Stimulated activated CD8-positive, alpha-beta memory T cell treated with anti-CD3 and anti-CD28 coated beads, Interleukin-12 subunit alpha, Interleukin-12 subunit beta, amount 100 ng/mL, for 24 hours (primary cell): ENCODE data around the gene PWP2.
"Not testable (repeated sequence)": the region's sequence is repeated elsewhere in the genome, so short reads cannot be mapped to it uniquely, and the experiment has no call there.

Source experiments
- DNase-seq: peaks from one replicate; pipeline ENCODE4 v3.0.0-alpha.2; 2020; ENCODE audit errors: extremely low read depth

Gene PWP2

DNA sequence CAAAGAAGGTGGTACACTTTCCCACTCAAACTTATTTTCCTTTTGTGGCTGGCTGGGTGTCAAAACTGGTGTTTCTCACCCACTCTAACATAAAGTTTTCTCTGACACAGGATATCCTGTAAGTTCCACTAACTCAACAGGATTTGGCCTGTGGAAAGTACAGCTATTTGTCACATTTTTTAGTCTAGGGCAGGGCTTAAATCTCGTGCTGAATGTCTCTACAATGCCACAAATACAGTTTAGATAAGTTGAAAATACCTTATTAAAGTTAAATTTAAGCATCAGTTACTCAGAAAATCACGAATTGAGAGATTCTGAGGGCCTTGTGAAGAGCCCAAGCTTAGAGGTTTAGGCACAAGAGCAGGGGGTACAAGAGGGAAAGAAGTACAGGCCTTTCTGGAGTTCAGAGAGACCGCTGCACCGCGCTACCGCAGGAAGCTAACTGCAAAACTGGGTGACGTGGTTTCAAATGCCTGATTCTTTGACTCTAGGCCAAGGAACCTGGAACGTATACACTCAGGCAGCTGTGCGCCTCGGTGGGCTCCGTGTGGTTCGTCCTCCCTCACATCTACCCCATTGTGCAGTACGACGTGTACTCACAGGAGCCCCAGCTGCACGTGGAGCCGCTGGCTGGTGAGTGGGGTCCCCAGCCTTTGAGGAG is 23.4 kb upstream of the PWP2 start:
- DNase-seq: no peak

DNA sequence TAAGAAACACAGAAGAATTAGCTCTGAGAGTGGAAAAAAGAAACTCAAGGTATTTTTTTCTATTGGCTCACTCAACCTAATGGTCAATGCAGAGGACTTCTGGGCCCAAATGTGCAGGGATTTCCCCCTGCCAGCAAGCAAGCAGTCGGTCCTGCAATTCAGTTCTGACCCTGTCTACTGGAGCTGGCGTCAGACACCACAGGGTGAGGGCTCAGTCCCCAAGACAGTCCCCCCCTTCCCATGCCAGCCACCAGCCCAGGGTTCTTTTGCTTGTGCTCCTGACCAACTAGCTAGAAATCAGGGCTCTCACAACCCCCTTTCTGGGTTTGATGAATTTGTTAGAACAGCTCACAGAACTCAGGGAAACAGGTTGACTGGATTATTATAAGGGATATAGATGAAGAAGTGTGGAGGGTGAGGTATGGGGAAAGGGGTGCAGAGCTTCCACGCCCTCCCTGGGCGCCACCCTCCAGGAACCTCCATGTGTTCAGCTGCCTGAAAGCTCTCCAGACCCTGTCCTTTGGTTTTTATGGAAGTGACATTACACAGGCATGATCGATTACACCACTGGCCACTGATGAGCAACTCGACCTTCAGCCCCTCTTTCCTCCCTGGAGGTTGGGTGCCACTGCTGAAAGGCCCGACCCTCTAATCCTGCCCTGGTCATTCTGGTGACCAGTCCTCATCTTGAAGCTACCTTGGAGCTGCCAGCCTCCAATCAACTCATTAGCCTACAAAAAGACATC is 22.5 kb upstream of the PWP2 start:
- DNase-seq: no peak

DNA sequence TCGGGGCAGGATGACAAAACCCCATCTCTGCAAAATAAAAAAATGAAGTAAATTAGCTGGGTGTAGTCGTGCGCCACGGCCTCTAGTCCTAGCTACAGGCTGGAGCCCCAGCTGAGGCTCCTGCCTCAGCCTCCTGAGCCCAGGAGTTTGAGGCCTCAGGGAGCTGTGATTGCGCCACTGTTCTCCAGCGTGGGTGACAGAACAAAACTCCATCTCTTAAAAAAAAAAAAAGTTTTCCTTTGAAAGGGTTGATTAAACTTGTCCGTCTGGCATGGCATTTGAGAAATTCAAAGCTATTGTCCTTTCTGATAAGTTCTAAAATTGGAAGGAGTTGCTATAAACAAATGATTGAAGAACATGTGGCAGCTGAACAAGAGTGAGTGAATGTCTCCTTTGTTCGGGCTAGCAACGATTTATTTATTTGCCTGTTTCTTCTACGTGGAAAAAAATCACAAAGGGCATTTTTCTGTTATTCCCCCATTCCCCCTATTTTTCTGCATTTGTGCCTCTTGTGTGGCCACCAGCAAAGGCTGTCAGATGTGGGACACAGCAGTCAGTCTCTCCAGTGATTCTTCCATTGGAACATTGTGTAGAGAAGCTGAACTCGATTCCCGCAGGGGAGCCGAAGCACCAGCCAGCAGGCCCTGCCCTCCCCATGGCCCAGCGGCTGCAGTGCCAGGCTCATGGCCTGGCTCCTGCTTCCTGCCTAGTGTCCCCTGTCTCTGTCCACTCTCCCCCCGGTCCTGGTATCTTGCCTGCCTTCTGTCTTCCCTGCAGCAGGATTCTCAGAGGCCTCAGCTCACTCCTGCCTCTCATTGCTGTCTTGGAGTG is 21.5 kb upstream of the PWP2 start:
- no peak for DNase-seq

DNA sequence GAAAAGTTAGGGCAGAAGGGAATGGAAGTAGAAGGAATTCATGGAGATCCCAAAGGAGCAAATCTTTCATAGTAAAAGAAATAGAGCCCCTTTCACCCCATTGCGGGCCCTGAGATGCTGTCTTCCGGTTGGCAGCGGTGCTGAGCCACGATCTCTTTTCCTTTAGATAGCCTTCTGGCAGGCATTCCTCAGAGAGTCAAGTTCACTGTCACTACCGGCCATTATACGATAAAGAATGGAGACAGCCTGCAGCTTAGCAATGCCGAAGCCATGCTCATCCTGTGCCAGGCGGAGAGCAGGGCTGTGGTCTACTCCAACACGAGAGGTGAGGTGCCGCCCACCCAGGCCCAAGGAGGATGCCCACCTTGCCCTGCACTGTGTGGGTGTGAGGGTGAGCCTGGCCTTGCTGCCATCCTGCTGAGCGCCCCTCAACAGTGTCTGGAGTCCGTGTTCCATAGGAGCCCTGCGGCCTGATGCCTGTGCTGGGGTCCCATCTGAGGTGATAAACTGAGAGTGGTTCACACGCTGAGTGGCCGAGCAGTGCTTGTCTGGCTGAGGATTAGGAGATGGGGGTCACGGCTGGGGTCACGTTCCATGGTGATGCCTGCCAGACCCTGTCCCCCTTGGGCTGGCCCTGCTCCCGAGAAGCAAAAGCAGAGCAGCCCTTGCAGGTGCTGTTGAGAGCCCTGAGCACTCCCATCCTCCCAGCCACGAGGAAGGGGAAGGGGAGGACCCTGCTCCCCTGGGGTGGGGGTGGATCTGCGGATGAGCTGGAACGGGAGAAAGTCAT is 20.4 kb upstream of the PWP2 start:
- no peak for DNase-seq

DNA sequence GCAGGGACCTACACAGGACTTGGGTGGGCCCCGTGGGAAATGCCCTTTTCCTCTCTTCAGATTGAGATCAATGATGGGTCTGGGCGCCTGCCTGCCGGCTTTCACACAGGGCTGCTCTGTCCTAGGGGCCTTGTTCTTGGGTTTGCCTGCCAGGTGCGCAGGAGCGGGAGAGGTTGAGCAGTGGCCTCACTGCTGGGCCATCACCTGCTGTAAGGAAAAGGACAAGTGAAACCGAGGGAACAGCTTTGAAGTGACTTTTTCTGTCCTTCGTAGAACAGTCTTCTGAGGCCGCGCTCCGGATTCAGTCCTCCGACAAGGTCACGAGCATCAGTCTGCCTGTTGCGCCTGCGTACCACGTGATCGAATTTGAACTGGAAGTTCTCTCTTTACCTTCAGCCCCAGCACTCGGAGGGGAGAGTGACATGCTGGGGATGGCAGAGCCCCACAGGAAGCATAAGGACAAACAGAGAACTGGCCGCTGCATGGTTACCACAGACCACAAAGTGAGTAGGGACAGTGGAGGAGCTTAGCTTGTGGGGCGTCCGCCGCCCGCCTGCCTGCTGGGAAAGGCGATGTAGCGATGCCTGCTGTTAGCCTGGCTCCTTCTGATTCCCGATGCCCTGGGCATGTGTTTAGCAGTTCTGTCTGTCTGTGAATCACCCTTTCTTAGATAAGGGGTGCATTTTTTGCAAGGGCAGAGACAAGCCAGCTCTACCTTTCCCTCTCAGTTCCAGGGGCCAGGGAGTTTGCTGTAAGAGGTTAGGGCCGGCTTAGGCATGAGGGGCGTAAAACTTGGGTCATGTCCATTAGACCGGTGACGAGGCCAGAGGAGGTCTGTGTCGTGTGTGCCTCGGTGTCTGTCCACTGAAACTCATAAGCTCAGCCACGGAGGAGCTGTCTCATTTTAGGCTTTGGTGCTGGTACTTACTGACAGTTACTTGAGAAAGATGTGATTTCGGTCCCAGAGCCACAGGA is 19.5 kb upstream of the PWP2 start:
- no peak for DNase-seq

DNA sequence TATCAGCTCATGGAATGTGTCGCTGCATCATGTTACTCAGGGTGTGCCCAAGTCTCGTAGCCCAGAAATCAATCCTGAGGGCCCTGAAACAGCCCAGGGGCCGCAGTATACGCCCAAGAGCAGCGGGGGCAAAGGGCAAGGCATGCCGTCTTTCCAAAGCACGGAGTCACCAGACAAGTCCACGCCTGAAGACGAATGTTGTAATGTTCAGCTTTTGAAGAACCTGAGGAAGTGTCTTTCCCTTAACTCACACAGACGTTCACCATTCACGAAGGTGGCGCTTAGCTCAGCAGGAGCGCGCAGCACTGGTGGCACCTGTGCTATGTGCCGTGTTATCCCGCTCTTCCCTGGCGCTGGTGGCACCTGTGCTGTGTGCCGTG is 18.8 kb upstream of the PWP2 start:
- DNase-seq: no peak

DNA sequence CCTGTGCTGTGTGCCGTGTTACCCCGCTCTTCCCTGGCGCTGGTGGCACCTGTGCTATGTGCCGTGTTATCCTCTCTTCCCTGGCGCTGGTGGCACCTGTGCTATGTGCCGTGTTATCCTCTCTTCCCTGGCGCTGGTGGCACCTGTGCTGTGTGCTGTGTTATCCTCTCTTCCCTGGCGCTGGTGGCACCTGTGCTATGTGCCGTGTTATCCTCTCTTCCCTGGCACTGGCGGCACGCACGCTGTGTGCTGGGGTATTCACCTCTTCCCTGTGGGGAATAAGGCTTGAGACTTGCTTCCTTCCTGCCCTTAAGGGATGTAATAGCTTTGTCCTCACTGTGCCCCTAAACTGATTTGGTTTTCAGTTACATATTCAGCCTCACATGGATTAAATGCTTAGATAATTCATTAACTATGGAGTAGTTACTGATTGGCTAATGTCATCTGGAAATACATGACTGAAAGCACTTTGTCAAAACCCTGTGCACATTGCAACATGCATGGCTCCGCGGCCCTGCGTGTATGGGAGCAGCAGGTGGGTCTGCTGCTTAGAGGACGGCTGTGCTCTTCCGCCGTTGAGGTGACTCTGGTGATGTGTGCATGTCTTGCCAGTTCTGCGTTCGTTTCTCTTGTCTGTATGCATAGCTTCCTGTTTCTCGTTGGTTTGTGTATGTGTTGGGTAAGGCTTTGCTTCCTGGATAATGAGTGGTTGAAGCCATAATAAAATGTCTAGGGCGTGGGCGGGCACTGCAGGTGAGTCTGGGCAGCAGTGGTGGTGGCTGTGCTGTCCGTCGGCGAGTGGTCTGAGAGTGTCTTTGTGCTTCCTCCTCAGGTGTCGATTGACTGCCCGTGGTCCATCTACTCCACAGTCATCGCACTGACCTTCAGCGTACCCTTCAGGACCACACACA is 17.9 kb upstream of the PWP2 start:
- DNase-seq: no peak

DNA sequence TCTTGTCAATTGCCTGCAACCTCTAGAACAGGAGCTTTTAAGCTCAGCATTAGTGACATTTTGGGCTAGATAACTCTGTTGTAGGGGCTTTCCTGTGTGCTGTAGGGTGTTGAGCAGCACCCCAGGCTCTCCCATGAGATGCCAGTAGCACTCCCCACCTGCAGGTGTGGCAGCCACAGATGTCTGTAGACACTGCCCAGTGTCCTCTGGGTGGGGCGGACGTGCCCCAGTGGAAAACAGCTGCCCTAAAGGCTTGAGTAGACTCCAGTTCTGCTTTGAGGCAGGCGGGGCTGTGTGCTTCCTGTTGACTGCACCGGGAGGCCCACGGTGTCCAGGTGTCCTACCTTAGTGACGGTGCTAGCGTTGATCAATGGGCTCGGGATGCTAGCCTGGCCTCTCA is 16.9 kb upstream of the PWP2 start:
- DNase-seq: no peak

DNA sequence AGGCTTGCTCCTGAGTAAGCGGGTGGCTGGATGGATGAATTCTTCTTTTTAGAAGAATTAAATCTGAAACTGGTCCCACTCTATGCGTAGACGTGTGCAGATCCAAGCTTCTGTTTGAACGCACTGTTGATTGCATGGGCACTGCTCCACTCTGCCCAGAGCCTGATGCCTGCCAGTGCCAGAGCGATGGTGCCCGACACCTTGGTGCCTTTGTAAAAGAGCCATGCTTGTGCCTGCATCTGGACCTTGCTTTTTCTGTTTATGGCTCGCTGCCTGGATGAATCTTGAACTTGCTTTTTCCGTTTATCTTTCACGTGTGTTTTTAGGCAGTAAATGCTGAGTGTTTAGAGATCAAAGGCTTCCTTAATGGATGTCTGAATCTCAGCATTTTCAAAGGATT is 15.0 kb upstream of the PWP2 start:
- DNase-seq: no peak

DNA sequence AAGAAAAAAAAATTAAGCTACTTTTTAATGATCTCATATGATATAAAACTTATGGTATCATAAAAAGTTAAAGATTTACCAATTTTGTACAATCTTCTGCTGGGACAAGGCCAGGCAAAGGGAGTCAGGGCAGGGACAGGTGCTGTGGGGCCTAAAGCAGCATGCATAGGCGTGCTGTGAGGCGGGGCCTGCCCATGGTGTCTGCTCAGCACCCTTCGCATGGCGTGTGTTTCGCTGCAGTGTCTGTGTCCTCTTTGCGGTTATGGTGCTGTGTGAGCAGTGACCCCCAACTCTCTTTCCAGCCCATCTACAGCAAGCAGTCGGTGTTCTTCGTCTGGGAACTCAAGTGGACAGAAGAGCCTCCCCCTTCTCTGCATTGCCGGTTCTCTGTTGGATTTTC is 13.4 kb upstream of the PWP2 start:
- DNase-seq: no peak

DNA sequence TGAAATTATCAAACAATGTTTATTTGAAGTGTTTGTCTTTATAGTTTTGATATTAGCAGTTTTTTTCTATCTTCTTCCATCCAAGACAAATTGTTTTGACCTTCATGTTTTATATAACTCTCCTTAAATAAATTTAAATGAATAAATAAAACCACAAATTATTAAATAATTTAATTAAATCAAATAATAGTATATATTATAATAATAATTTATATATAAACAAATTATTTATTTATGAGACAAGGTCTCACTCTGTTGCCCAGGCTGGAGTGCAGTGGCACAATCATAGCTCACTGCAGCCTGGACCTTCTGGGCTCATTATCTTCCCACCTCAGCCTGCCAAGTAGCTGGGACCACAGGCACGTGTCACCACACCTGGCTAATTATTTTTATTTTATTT is 12.4 kb upstream of the PWP2 start:
- no peak for DNase-seq

DNA sequence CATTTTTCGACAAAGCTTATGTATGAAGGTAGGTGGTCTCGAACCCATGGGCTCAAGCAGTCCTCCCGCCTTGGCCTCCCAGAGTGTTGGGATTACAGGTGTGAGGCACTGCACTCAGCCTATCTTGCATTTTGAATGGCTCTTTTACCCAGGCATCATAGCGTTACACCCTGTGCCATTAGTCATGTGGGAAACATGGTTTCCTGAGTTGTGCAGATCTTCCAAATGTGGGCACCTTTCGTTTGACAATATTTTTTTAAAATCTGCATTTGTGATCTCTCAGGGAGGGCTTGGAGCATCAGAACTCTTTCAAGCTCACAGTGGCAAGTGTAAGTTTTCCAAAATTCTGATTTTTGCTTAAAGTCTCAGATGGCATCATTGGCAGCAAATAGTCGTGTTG is 8.7 kb upstream of the PWP2 start:
- not testable (repeated sequence) for DNase-seq

DNA sequence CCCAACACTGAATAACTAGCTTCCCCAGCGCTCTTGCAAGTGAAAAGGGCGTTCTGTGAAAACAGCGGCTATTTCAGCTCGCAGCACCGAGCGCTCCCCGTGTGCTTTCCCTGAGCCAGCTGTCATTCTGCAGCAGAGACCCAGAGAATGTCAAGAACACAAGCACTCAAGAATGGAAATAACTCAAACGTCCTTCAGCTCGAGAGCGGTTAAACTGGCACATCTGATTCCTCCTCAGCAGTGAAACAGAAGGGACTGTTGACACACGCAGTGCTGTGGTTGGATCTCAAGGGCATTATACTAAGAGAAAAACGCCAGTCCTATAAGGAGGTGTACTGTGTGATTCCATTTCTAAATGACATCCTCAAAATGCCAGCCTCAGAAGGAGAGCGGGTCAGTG is 8.2 kb upstream of the PWP2 start:
- DNase-seq: not testable (repeated sequence)

DNA sequence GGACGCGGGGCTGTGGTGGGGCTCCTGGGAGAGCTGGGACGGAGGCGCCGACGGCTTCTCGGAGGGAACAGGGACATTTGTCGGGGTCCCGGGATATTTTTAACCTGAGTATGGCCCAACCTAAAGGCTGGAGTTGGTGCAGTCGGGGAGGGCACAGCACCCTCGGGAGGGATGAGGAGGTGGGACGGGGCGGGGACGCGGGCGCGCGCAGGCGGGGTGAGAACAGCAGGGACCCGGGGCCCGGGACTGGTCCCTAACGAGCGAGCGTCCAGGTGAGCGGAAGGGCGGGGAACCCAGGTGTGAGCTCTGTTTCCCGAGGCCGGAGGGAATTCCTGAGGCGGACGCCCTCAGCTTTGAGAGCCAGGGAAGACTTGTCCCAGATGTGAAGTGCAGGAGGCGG is 390 bp downstream of the PWP2 start:
- DNase-seq: not testable (repeated sequence)

DNA sequence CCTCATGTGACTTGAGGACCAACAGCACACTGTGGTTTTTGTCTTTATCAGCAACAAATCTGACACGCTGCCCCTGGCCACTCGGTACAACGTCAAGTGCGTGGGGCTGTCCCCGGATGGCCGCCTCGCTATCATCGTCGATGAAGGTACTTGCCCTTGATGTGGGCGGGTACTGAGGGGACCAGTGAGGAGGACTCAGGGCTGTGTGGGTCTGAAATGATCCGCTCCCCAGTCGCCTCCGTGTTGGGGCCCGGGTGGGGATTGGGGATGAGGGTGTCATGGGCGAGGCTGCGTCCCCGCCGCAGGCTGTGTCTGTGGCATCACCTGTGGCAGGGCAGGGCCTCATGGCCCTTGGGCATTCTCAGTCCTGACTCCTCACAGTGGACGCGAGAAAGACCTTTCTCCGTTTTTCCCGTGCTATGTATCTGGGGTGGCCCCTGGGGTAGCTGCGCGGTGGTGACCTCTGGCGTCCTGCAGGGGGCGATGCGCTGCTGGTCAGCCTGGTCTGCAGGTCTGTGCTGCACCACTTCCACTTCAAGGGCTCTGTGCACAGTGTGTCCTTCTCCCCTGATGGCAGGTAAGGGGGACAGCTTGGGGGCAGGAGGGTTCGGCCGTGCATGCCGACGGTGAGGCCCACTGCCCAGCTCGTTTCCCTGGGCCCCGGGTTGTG is 6.6 kb downstream of the PWP2 start:
- not testable (repeated sequence) for DNase-seq

DNA sequence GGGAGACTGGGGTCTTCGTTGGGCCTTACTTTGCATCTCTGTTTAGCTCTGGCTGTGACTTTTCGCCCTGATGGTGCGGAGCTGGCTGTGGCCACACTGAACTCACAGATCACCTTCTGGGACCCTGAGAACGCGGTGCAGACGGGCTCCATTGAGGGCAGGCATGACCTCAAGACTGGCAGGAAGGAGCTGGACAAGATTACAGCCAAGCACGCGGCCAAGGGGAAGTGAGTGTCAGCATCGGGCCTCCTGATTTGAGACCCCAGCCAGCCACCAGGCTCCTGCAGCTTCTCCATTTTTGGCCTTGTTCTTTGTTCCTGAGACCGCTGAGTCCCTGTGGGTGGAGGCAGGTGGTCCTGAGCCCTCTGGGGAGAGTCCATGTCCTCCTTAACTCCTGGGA is 14.9 kb downstream of the PWP2 start:
- not testable (repeated sequence) for DNase-seq

DNA sequence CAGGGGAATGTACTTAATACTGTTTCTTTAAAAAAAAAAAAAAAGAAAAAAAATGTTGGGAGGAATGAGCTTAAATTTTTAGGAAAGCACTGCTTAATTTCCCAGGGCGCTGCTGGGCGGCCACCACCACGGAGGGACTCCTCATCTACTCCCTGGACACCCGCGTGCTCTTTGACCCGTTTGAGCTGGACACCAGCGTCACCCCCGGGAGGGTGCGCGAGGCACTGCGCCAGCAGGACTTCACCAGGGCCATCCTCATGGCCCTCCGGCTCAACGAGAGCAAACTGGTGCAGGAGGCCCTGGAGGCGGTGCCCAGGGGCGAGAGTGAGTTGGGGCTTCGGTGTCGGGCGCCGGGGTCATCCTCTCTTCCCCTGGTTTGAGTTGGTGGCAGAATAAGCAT is 20.6 kb downstream of the PWP2 start:
- not testable (repeated sequence) for DNase-seq

DNA sequence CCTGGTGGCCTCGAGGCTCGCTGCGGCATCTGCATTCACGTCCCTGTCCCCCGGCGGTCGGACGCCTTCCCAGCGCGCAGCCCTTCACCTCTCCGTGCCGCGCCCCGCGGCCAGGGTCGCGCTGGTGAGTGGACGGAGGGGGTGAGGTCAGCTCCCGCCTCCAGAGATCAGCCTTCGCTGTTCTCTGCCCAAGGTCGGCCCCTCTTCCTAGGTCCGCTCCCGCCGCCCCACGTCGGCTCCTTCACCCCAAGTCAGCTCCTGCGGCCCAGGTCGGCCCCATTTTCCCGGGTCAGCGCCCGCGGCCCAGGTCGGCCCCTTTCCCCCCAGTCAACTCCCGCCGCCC is 26.5 kb downstream of the PWP2 start:
- not testable (repeated sequence) for DNase-seq

DNA sequence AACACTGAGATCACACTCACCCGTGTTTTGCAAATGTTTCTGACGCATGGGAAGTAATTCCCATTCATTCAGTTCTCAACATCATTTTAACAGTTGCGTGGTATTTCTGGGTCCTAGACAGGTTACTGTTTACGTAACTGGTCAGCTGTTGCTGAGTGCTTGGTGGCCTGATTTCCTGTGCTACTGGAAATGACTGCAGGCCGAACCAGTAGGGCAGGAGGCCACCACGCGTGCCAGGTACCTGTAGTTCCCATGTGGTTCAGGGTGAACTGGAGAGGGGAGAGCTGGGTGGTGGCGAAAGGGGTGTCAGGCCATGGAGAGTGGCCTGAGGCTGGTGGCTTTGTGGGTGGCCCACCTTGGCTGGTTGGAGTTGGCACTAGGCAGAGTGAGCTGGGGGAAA is 27.5 kb downstream of the PWP2 start:
- not testable (repeated sequence) for DNase-seq
